CD4-positive, alpha-beta T cell treated with Interleukin-21 for 1 hour (primary cell): Measurements from ENCODE around the gene TOP3B.
A peak's percentile ranks its signal among the peaks of the same experiment; 100 is the strongest.

Experiments used
- DNase-seq: peaks from one replicate; pipeline ENCODE4 v3.0.0-alpha.2; 2020

TOP3B gene

DNA sequence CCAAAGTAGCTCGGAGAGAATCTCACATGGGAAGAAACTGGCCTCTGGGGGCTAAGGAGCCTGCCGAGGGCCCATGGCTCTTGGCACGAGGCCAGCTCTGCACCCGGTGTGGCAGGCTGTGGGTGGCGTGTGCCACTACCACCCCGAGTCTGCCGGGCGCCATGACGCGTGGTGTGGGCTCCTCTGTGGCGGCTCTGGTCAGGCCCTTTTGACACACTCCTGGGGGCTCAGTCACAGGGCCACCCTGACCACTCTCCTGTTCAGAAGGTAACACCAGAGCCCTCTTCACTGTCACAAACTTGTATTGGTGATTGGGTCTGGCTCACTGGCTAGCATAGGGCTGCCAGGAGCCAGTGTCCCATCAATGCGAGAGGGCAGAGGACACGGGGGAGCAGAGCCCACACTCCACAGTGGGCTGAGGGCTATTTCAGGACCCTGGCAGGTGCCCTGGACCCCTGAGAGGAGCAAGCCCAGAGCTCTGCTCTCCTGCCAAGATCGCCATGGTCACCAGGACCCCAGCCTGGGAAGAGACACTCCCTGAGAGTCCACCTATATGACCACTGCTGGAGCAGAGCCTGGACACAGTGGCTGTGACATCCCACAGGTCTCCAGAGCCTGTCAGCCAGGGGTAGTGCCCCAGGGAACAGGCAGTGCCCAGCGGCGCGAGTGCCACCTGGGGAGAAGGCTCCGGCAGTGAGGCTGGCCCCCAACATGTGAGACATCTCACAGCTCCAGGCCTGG, 21.3 kb downstream of the TOP3B start:
- no peak for DNase-seq

DNA sequence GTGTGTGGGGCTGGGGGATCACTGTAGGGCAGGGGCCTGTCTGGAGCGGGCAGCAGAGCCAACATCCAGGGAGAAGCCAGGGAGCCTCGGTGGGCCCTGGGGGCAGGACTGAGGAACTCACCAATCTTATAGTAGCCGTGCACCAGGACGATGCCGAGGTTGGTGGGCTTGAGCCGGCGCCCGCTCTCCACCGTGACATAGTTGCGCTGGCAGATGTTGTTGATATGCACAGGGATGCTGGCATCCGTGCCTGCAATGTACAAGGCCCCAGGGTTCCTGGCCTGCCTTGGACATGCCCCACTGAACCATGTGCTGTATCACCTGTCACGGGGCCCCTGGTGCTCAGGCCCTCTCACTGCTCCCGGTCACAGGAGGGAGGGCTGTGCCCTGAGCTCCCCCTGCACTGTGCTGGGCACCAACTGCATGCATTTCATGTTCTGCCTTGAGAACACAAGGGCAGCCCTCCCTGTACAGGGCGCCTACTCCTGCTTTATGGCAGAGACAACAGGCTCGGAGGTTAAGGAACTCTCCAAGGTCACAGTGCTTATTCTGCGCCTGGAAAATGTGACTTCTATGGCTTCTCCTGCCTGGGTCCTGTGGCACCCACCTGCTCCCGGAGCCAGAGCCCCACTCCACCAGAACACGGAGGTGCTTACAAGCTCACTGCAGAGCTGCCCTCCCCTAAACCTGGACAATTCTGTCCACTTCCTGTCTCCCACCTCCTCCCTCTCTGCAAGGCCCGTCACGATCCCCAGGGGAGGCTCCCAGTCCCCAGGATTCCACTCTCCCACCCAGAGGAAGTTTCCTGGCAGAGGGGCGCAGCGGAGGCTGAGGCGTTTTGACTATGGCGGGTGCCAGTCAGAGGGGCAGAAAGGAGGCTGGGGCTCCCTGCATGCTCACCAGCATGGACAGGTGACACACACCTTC, 22.1 kb downstream of the TOP3B start:
- DNase-seq = no peak

DNA sequence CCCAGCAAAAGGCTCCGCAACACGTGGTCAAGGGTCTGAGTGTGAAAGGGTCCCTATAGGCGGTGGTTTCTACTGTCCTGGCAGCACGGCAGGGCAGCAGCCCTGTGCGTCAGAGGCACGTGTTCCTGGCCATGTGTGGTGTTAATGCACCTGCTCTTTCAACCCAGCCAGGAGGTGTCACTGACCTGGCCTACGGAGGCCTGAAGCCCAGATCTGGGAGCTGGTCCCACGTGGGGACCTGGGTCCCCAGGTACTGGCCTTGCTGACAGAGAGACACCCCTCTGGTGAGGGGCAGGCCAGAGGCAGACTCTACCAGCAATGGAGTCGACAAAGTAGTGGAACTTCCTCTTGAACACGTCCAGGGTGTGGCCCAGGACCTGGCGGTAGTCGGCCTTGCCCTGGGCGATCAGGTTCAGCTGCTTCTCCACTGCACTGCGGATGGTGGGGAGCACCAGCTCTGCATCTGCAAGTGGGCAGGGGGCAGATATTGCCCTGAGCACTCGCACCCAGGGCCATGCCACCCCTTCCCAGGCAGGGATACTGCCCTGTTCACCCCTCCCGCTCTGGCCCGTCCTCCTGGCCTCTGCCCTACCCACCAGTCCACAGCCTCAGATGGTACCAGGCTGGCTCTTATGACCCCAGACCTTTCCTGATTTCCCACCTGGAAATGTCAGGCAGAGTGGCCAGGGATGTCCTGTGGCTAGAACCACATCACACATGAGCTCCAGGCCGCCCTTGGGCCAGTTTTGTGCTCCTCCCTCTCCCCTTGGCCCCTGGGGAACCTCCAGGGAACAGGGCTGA, 23.1 kb downstream of the TOP3B start:
- no peak for DNase-seq

DNA sequence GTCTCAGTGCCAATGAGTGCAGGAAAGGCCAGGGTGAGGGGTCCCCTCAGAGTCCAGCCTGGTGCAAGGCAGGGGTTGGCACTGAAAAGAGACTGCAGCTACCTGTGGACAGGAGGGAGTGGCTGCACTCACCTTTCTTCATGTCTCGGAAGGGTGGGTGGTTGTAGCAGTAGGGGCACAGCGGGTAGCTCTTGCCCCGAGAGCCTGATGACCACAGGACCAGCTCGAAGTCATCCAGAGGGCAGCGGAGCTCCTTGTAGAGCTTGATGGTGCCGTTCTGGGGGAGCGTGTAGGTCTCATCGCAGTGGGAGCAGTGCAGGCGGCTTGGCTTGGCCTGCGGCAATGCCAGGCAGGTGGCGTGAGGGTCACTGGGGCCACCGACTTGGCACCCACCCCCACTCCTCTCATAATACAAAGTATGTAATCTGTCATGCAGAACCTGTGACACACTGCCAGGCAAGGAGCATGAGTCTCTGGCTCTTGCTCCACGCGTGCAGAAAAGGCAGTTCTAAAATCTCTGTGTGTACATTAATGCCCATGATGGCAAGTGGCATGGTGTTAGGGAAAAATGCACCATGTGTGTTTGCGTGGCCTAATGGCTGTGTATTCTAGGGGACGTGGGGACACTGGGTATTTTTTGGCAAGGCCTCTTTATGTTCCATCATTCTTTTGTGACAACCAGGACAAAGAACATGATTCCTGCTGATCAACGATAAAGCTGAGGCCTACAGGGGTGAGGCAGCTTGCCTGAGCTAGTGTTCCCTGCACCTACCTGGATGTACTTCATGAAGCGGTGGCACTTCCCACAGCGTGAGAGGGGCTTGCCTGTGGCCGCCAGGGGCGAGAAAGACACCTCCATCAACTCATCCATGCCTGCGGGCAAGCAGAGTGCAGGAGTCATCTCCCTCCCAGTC, 24.0 kb downstream of the TOP3B start:
- no peak for DNase-seq

DNA sequence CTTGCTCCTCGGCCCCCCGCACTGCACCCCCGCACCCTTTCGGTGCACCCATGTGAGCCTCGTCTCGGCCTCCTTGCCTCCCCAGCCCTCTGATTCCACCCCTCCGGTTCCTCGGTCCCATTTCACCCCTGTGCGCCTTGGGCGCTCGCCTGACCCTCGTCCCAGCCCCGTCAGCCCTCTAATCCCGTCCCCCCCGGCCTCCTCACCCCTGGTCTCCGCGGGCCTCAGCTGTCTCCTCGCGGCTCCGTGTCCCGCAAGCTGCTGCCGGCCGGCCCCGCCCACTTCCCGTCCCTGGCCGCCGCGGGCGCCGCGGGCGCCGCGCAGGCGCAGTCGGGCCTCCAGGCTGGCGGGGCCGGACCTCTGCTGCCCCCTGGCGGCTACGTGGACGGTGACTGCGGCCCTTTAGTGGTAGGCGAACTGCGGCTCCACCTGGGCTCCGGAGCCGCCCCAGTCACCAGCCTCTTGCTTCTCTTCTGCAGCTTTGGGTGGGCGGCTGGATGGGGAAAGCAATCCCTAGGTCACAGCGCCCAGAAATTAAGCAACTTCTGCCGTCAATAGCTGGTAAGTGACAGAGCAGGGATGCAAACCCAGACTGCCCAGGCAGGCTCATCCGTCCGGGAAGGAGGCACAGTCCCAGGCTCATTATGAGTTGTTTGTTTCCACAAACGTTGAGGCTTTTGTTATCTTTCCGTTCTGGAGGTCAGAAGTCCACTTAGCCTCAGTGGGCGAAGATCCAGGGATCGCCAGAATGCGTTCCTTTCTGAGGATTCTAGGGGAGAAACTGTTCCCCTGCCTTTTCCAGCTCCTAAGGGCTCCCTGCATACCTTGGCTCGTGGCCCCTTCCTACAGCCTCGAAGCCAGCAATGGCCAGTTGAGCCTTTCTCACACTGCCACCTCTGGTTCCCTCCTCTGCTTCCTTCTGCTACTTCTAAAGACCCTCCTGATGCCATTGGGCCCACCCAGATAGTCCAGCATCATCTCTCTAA, 29.7 kb downstream of the TOP3B start, which contains the start of gene PPM1F:
Gene PPM1F (minus strand): TSS at position 263 of the 986 bp plus-strand sequence. CDS start 6,800 bp downstream, outside the sequence.
- DNase-seq = peak; percentile 90

DNA sequence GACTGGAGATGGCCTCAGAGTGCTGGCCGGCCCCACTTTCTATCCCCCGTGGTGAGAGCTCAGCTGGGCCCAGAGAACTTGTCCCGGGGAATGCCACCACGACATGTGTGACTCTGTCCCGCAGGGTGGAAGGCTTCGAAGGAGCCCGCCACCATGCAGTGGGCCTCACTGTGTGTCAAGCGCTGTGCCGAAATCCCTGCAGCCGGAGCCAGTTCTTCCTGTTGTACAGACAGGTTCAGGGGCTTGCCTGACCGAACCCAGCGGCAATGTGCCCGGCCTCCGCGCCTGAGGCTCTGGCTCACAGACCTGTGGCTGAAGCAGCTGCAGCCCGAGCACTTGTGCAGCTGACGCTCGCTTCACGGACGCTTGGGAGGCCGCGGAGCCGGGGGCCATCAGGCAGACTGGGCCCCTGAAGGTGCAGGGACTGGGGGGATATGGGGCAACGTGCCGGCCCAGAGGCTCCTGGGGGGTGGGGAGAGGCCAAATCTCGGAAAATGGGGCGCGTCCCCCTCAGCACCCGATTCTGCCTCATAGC, 30.6 kb downstream of the TOP3B start:
- no peak for DNase-seq

DNA sequence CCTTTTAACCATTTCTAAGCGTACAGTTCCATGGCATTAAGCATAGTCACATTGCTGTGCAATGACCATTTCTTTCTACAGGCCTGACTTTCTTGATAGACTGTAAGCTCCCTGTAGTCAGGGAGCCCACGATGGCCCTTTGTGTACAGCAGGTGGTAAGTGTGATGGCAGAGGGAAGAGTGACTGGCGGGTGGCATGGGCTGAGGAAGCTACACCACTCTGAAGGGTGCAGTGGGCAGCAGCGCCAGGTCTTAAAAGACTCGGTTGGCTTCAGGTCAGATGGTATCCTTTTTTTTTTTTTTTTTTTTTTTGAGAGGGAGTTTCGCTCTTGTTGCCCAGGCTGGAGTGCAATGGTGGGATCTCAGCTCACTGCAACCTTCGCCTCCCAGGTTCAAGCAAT, 31.5 kb downstream of the TOP3B start:
- no peak for DNase-seq

DNA sequence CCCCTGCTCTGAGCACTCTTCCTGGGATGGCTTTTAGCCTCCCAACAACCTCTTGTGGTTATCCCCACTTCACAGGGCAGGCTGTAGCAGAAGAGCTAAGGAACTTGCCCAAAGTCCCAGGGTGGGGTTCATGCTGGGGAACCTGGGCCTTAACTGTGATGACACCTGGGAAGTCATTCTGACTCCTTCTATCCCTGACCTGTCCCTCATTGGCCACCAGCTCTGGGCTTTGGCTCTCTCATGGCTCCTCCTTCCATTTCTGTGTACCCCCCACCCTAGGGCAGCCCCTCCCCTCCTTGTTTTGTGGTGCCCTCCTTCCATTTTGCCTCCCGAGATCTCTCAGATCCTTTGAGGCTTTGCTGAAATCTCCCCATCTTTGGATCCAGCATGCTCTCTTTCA, 32.6 kb downstream of the TOP3B start:
- no peak for DNase-seq

DNA sequence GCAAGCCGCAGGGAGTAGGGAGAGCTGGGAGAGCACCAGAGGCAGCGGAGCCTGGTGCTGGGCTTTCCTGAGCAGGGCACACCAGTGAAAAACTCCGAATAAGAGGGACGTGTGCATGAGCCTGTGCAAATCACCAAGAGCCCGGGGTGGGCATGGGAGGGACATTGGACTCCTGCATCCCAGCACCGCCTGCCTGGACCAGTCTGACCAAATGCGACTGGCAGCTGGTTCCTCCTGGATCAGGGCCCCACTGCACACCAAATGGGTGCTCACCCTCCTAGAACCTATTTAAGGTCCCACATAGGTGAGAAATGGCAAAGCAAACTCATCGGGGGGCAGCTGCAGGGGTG, 33.0 kb downstream of the TOP3B start:
- DNase-seq = no peak

DNA sequence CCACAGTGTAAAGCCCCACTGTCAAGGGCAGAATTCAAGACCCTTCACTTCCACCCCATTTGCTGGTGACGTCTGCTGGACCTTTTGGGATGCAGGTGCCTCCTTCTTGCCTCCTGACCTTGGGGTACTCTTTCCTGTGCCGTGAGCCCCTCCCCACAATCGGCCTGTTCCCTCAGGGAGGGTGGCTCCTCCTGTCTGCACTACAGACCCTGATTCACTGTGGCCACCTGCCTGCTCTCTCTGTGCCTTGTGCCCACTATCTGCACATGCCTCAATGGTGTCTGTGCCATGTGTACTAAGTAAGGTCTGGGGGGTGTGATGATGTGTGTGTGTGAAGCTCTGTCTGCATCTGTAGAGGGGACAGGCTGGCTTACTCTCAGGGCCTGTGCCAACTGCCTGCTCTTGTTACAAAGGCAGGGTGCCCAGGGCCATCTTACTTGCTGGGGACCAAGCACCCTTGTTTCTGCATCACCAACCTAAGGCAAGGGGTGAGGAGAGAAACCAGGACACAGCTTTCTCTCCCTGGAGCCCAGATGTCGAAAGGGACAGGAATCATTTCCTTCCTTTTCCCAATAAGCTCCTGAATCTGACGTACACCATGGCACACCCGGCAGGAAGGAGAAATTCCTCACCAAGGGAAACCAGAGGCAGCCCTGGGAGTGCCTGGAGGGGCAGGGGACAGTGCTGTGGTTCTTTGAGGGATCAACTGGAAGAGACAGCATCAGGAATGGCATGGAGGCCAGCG, 33.6 kb downstream of the TOP3B start:
- no peak for DNase-seq

DNA sequence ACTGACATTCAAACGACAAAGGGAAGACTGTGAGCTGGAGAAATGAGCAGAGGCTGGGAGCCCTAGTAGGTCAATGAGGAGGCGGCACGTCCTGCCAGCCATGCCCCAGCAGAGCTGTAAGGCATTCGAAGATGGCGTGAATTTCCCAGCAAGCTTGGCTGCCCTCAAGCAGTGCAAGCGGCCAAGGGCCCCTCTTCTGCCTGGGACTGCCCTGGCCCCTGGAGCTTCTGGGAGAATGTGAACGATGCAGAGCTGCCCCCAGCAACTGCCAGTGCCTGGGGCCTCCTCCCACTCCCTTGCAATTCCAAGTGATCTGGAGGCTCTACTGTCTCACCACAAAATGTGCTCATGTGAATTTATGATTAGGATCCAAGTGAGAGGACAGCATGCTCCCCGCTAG, 34.2 kb downstream of the TOP3B start:
- DNase-seq = no peak

DNA sequence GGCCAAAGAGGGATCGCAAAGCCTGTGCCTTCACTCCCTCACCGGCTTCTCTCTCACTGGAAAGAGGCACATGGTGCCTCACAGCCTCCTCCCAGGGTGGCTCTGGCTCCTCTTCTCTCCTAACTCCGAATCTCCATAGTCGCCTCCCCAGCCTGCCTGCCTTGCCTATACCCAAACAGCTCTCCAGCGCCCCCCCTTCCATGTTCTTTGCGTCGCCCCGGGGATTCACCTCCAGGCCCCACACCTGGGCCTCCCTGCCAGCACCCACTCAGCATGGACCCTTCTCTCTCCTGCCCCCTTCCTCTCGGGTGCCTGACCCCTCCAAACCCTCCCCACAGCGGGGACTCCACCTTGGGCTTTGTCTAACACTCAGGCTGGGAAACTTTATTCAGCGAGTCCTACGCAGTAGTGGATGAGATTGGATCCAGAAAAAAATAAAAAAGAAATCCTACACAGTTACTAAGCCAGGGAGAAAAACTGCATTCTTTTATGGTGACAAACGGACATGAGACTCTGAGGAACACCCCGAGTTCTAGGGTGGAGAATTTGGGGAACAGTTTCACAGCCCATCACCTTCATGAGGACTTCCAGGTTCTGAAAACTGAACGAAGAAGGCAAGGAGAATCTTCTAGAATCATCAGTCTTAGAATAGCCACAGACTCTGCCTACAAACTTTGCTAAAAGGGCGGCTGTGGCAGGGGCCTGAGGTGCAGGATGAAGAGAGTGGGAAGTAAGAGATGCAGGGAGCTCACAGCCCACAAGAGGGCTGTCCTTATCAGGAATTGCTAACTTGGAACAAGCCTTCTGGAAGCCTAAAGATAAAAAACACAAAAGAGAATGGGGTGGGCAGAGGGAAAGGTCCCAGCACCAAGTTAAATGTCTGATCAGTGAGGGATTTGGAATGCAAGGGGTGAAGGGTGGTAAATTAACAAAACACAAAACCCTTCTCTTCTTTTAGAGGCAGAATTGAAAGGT, 35.3 kb downstream of the TOP3B start:
- DNase-seq = no peak

DNA sequence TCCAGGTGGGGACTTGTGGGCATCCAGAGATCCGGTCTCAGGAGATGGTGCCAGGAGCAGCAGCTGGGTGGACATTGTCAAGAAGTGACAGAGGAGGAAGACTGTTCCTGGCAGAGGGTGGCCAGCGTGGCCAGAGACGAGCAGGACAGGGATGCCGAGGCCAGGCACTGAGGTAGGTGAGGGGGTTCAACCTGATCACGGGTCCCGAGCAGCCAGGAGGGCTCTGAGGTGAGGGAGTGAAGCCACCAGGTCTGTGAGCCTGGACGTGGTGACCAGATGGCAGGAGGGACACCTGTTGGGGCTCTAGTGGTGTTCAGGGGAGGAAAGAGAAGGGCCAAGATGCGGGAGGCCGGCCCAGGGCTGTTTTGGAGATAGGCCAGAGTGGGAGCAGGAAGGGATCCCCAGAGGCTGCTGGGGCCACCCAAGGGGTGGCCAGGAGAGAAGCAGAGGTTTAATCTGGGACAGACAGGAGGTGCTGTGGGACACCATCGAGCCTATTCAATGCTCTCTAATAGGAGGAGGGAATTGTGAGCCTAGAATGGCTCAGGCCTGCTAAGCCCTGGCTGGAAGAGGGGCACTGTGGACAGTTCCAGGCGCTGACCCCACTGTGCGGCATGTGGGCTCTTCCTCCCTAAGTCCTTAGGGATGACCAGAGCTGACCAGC, 36.2 kb downstream of the TOP3B start:
- no peak for DNase-seq

DNA sequence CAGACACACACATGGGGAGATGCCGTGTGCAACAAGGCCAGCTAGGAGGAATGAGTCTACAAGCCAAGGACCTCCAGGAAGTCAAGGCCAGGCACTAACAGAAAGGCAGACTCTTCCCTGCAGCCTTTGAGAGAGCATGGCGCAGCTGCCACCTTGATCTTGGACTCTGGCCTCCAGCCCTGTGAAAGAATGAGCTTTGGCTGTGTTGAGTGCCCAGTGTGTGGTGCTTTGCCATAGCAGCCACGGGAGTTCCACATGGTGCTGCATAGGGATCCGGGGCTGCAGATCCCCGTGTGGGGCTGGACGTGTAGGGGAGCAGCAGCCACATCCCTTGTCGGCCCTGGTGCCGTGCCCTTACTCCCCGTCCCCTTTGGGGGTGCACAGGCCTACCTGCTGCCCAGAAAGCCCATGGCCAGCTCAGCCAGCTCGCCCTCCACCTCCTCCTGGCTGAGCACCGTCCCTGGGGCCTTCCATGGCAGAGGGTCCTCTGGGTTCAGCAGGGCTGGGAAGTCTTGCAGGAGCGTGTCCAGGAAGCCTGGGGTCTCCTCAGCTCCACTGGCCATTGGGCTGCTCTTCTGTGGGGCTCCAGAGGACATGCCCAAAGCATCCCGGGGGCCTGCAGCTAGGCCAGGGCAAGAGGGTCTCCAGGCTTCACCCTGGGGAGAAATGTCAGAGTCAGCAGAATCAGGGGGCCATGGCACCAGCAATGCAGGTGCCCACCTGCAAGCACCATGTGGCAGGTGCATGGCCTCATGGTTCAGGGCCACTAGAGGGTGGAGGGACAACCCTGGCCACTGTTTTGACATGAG, 36.9 kb downstream of the TOP3B start:
- no peak for DNase-seq

DNA sequence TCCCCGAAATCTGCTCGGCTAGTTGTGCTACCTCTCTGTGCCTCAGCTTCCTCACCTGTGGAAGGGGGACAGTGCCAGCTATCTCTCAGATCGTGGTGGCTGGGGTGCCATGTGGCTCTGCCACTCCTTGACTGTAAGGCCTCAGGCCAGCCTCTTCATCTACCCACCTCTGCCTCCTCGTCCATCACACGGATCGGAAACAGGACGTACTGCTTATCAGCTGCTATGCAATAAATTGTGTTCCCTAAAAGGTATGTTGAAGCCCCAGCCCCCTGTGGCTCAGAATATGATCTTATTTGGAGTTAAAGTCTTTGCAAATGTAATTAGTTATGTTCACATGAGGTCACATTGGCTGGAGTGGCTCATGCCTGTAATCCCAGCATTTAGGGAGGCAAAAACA, 37.7 kb downstream of the TOP3B start:
- no peak for DNase-seq

DNA sequence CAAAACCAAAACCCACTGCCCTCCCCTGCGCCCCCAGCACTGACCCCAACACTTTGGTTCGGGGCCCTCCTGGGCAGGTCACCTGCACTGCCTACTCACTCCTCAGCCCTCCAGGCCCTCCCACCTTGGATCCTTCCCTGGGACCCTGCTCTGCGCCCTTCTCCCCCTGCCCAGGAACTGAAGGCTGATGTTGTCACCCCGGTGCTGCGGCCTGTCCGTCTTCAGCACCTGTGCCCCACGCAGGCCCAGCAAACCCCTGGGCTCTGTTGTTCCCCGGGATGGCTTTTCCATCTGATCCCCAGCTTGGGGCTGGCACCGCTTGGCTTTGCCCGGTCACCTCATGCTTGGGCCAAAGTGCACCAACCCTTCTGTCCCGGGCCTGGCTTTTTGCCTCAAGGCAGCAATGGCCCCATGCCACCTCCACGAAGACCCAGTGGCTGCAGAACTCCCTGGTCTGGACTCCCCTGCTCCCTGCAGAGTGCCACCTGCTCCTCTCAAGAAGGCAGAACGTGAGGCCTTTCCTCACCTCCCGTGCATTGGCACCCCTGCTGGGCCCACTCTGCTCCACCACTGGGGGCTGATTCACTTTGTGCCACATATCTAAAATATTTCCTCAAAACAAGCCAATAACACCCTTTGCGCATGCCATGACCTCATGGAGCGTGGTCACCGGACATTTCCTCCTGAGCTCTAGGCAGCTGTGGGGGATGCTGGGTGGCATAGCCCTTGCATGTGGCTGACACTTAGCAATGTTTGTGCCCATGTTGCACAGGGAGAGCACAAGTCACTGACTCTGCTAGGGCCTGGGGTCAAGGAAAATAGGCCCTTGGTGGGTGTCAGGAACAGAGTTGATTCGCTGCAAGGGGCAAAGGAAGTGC, 38.8 kb downstream of the TOP3B start:
- DNase-seq = no peak
